GM12865 (cell line): ENCODE data around the gene UBXN7.
"Not testable (repeated sequence)": the region's sequence is repeated elsewhere in the genome, so short reads cannot be mapped to it uniquely, and the experiment has no call there.

Experiments
- DNase-seq: peaks from one replicate; pipeline ENCODE4 v3.0.0; 2010; ENCODE audit warnings: low read depth
- H3K4me3 ChIP-seq: 2 replicates; pipeline ENCODE4 v1.5.1; 2011; ENCODE audit warnings: mild to moderate bottlenecking, low read depth, low read length, control low read depth
- CTCF ChIP-seq: IDR thresholded peaks from 2 replicates; pipeline ENCODE4 v1.5.1; 2011; ENCODE audit warnings: low read length, control low read depth, low read depth, inconsistent platforms; ENCODE audit not compliant: insufficient read depth; ENCODE audit errors: missing control alignments

Gene UBXN7

DNA sequence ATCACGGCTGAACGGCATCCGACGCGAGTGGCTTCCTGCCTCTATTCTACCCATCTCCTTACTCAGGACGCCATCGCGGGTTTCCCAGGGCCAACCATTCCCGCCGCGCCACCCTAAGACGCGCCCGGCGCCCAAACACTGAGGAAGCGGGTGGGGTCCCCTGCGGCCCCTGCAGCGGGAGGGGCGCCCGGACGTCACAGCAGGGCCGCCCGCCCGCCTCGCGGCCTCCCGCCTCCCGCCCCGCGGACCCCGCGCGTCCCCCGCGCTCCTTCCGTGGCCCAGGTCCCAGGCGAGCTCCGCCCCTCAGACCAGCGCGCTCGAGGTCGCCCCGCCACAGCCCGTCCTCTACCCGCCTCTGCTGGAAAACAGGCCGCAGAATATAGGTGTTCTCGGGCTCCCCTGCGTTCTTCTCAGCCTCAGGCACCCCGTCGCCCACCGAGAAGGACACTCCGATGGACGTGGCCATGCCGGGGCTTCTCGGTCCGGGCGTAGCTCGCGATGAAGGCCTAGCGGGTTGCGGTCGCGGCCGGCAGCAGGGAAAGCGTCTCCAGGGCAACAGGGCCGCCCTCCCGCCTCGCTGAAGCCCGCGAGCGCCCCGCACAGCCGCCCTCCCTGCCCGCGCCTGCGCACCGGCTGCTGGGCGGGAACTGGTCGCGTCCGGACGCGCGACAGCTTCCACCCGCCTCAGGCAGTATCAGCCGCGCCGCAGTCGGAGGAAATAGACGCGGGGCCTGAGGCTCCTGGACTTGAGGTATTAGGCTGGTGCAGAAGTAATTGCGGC lies 114.3 kb downstream of the UBXN7 start, which contains the start of gene DYNLT2B:
Gene DYNLT2B (minus strand): TSS at position 554 of the 781 bp plus-strand sequence. CDS start 88 bp downstream, at position 466.
- H3K4me3 ChIP-seq = peak within 1 kb of the TSS; percentile 68
- peak; percentile 96 for DNase-seq
- no peak for TF ChIP-seq CTCF

DNA sequence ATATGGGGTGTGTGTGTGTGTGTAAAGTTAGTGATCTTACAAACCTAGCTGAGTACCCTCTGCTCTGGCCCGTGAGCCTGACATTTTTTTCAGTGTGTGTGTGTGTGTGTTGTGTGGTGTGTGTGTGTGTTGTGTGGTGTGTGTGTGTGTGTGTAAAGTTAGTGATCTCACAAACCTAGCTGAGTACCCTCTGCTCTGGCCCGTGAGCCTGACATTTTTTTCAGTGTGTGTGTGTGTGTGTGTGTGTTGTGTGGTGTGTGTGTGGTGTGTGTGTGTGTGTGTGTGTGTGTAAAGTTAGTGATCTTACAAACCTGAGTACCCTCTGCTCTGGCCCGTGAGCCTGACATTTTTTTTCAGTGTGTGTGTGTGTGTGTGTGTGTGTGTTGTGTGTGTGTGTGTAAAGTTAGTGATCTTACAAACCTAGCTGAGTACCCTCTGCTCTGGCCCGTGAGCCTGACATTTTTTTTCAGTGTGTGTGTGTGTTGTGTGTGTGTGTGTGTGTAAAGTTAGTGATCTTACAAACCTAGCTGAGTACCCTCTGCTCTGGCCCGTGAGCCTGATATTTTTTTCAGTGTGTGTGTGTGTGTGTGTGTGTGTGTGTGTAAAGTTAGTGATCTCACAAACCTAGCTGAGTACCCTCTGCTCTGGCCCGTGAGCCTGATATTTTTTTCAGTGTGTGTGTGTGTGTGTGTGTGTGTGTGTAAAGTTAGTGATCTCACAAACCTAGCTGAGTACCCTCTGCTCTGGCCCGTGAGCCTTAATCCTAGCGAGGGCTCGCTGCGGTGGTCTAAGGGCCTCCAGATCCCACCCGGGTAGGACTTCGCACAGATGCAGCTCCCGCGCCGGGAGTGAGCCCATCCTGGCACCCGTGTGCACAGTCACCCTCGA lies 115.2 kb downstream of the UBXN7 start:
- H3K4me3 ChIP-seq = peak overlapping the region; percentile 68
- DNase-seq = not testable (repeated sequence)

- TF ChIP-seq CTCF = no peak
- H3K4me3 ChIP-seq = no peak overlapping the region
- DNase-seq = no peak
Observed at GRCh38 chr3:196315821-196316220, 116.4 kb downstream of the UBXN7 start.

DNA sequence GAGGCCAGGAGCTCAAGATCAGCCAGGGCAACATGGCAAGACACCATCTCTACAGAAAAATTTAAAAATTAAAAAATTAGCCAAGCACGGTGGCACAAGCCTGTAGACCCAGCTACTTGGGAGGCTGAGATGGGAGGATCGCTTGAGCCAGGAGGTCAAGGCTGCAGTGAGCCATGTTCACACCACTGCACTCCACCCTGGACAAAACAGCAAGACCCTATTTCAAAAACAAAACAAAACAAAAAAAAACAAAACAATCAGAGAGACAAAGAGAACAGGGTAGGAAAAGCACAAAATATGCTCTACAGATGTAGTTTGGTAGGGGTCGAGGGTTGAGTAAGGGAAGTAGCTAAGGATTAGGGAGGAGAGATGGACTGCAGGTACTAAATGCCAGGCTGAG lies 117.6 kb downstream of the UBXN7 start:
- TF ChIP-seq CTCF = no peak
- no peak overlapping the region for H3K4me3 ChIP-seq
- DNase-seq = no peak

DNA sequence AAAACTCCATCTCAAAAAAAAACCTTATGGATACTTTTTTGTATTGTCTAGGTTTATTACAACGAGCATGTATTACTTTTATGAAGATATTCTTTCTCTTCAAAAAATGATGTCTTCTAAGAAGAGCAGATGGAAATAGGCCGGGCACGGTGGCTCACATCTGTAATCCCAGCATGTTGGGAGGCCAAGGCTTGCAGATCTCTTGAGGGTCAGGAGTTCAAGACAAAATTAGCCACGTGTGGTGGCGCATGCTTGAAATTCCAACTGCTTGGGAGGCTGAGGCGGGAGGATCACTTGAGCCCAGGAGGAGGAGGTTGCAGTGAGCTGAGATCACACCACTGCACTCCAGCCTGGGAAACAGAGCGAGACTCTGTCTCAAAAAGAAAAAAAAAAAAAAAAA lies 118.1 kb downstream of the UBXN7 start:
- not testable (repeated sequence) for DNase-seq, H3K4me3 ChIP-seq

DNA sequence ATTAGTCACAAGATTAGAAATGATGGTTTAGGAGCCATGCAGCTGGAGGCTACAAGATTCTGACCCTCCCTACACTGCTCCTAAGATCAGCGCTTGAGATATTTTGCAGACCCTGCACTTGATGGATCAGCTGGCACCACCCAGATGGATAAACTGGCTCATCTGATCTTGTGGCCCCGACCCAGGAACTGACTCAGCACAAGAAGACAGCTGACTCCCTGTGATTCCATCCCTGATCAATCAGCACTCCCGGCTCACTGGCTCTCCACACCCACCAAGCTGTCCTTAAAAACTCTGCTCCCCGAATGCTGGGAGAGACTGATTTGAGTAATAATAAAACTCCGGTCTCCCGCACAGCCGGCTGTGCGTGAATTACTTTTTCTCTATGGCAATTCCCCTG lies 129.3 kb downstream of the UBXN7 start:
- not testable (repeated sequence) for H3K4me3 ChIP-seq, DNase-seq

DNA sequence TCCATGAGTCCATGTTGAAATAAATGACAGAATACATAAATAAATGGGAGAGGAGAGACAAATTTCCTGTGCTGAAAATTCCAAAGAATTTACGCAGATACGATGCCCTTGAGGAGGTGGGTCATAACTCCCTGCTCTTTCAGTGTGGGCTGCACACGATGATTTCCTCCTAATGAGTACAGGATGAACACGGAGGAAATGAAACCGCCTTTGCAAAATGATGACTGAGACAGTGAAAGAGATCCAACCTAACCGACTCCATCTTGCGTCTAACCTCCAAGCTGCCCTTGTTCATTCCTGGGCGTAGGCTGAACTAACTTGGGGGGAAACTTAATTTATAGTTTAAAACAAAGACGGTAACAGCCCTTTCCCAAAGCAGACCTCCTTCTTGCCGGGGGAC lies 129.7 kb downstream of the UBXN7 start:
- H3K4me3 ChIP-seq, DNase-seq: not testable (repeated sequence)

- no peak for DNase-seq
- no peak overlapping the region for H3K4me3 ChIP-seq
- TF ChIP-seq CTCF = no peak
Observed at GRCh38 chr3:196298521-196298920, 133.7 kb downstream of the UBXN7 start.
